CD4-positive, alpha-beta T cell (primary cell): Measurements from ENCODE around the gene VEPH1. TPM values are rescaled to one million over a fixed set of nuclear protein-coding genes. Genes with fewer than 3 reads are reported as not detected.

Experiments used
- ATAC-seq: fragments of 200-7000 bp; cut with Tn5 transposase; one replicate; pipeline ENCODE4 v1.10.0; 2022; ENCODE audit warnings: mild to moderate bottlenecking; ENCODE audit not compliant: poor library complexity
- CTCF ChIA-PET: fragments of 350-600 bp; sonication (Branson Sonifier 250); formaldehyde crosslinking; loops from one replicate; lab custom pipeline; 2021; ENCODE audit warnings: antibody characterized with exemption, inconsistent platforms; lab: Charles Lee
- POLR2A ChIA-PET: fragments of 350-600 bp; sonication (Branson Sonifier 250); formaldehyde crosslinking; loops from one replicate; lab custom pipeline; 2021; ENCODE audit warnings: antibody characterized with exemption, inconsistent platforms; lab: Charles Lee
- DNase-seq, 14 experiments: peaks; one replicate each; pipeline ENCODE4 v3.0.0-alpha.2; 2013 to 2020; ENCODE audit warnings: mixed read lengths in 2 of 14
- H3K27ac ChIP-seq, 2 donors: one replicate each; pipeline versions ENCODE4 v1.5.1 to v1.7.0; 2013; ENCODE audit warnings: low read length in 2 of 2, low read depth in 1 of 2, mild to moderate bottlenecking in 1 of 2
- H3K27me3 ChIP-seq, 2 experiments: 1 replicate in 1 of 2; 2 replicates in 1 of 2; pipeline versions ENCODE4 v1.6.1 to v1.7.0; 2013; ENCODE audit warnings: low read length in 2 of 2, control low read depth in 1 of 2, mild to moderate bottlenecking in 1 of 2, moderate library complexity in 1 of 2; ENCODE audit not compliant: insufficient read depth in 2 of 2, control insufficient read depth in 1 of 2
- H3K36me3 ChIP-seq: one replicate; pipeline ENCODE4 v1.6.1; 2013; ENCODE audit warnings: low read length, control low read depth; ENCODE audit not compliant: insufficient read depth
- H3K4me1 ChIP-seq: one replicate; pipeline ENCODE4 v1.6.1; 2013; ENCODE audit warnings: low read length, control low read depth; ENCODE audit not compliant: insufficient read depth
- H3K4me3 ChIP-seq: one replicate; pipeline ENCODE4 v1.5.1; 2013; ENCODE audit warnings: mild to moderate bottlenecking, low read length, moderate library complexity
- H3K9me3 ChIP-seq, 2 experiments: 1 replicate in 1 of 2; 2 replicates in 1 of 2; pipeline versions ENCODE4 v1.6.1 to v1.7.0; 2013; ENCODE audit warnings: low read length in 2 of 2, mild to moderate bottlenecking in 2 of 2, control low read depth in 1 of 2, moderate library complexity in 1 of 2; ENCODE audit not compliant: control insufficient read depth in 1 of 2, insufficient read depth in 1 of 2
- H3K27ac Mint-ChIP-seq: one replicate; pipeline ENCODE4 v1.8.0; 2020; ENCODE audit warnings: mixed read lengths
- H3K27me3 Mint-ChIP-seq: one replicate; pipeline ENCODE4 v1.8.0; 2021; ENCODE audit warnings: mixed read lengths
- H3K36me3 Mint-ChIP-seq: one replicate; pipeline ENCODE4 v1.8.0; 2021; ENCODE audit warnings: low read depth, mixed read lengths
- H3K4me1 Mint-ChIP-seq: one replicate; pipeline ENCODE4 v1.8.0; 2021; ENCODE audit warnings: low read depth, mixed read lengths
- H3K4me3 Mint-ChIP-seq: one replicate; pipeline ENCODE4 v1.8.0; 2020; ENCODE audit warnings: mild to moderate bottlenecking, mixed read lengths
- H3K9me3 Mint-ChIP-seq: one replicate; pipeline ENCODE4 v1.8.0; 2020; ENCODE audit warnings: mixed read lengths
- intact Hi-C, 2 experiments: fragments of 100-400 bp; cut with DNase I in 1 of 2; cut with micrococcal nuclease in 1 of 2; formaldehyde crosslinking; loops; one replicate each; pipeline versions ENCODE4 v1.15.1 to v1.9.0; 2023 to 2025; cut with DNase I, micrococcal nuclease
- total RNA-seq, 174 experiments: library from RNA in 2 of 174; stranded (reverse) in 2 of 174; gene quantifications; one replicate each; pipeline ENCODE4 v1.2.3 and lab custom pipeline; 2021 to 2026
- TF ChIP-seq, protein P1 (sequence below): fragments of 200-600 bp; IDR thresholded peaks from one replicate; pipeline ENCODE4 v1.8.0; 2022; ENCODE audit warnings: antibody characterized with exemption, mild to moderate bottlenecking

Gene VEPH1
- total RNA-seq, 2 experiments from 2014 or later, result not detected

GRCh38 chr3:157472648-157473047 is 30.6 kb downstream of the VEPH1 start:
- DNase-seq, result no peak
- H3K4me1 ChIP-seq, result no peaks in the 10 kb centered on the region
- intact Hi-C loops, result no loop called here
- CTCF ChIA-PET, result no interaction called here
- no peaks in the 10 kb centered on the region for H3K9me3 ChIP-seq
- POLR2A ChIA-PET, result no interaction called here
- no peak overlapping the region for H3K4me3 ChIP-seq
- ATAC-seq, result no peak
- TF ChIP-seq, protein P1, sequence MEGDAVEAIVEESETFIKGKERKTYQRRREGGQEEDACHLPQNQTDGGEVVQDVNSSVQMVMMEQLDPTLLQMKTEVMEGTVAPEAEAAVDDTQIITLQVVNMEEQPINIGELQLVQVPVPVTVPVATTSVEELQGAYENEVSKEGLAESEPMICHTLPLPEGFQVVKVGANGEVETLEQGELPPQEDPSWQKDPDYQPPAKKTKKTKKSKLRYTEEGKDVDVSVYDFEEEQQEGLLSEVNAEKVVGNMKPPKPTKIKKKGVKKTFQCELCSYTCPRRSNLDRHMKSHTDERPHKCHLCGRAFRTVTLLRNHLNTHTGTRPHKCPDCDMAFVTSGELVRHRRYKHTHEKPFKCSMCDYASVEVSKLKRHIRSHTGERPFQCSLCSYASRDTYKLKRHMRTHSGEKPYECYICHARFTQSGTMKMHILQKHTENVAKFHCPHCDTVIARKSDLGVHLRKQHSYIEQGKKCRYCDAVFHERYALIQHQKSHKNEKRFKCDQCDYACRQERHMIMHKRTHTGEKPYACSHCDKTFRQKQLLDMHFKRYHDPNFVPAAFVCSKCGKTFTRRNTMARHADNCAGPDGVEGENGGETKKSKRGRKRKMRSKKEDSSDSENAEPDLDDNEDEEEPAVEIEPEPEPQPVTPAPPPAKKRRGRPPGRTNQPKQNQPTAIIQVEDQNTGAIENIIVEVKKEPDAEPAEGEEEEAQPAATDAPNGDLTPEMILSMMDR, result no peak
- Mint-ChIP-seq H3K27ac (no peak overlapping the region), H3K9me3 (no peaks in the 10 kb centered on the region), H3K36me3 (no peaks in the 10 kb centered on the region), H3K4me1 (no peaks in the 10 kb centered on the region), H3K4me3 (no peak overlapping the region), H3K27me3 (no peaks in the 10 kb centered on the region)
- no peaks in the 10 kb centered on the region for H3K36me3 ChIP-seq
- H3K27me3 ChIP-seq, result no peaks in the 10 kb centered on the region
- H3K27ac ChIP-seq, result no peak overlapping the region

GRCh38 chr3:157471064-157471463 is 32.2 kb downstream of the VEPH1 start:
- Mint-ChIP-seq H3K9me3 (no peaks in the 10 kb centered on the region), H3K4me3 (no peak overlapping the region), H3K27ac (no peak overlapping the region), H3K4me1 (no peaks in the 10 kb centered on the region), H3K36me3 (no peaks in the 10 kb centered on the region), H3K27me3 (no peaks in the 10 kb centered on the region)
- no peaks in the 10 kb centered on the region for H3K4me1 ChIP-seq
- ChIA-PET POLR2A (no interaction called here), CTCF (no interaction called here)
- no peak overlapping the region for H3K4me3 ChIP-seq
- no peak overlapping the region for H3K27ac ChIP-seq
- ATAC-seq (no peak), DNase-seq (no peak)
- intact Hi-C loops, result no loop called here
- TF ChIP-seq, protein P1, result no peak
- no peaks in the 10 kb centered on the region for H3K9me3 ChIP-seq
- H3K36me3 ChIP-seq, result no peaks in the 10 kb centered on the region
- no peaks in the 10 kb centered on the region for H3K27me3 ChIP-seq

DNA sequence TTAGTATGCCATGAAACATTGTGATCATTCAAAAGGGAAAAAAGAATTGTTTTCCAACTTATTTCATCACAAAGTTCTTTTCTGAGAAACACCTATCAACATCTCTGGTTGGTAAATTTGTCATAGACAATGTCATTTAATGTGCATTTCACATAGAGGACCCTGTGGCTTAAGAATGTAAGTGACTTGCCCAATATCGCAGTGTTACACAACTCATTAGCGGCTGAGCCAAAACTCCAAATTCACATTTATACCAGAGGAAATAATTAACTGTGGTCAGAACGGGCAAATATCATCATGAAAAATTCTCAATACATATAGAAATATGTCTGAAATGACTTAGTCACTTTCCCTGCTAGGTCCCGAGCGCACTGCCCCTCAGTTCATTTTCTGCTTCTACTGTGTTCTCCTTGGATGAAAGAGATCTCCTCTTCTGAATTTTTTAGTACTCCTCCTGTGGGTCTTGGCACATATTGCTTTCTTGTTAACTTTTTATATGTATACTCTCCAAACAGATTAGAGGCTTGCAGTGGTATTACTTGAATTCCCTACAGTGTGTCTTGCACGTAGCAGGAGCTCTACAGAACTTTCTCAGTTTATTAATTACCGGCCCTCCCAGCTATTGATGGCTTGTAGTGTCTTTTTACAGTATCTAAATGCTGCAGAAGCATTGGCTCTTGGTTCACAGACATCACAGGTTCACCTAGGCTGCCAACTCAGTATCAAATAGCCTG is 33.5 kb downstream of the VEPH1 start:
- Histone ChIP-seq H3K4me3 (no peak overlapping the region), H3K27ac (no peak overlapping the region), H3K9me3 (no peaks in the 10 kb centered on the region), H3K36me3 (no peaks in the 10 kb centered on the region), H3K4me1 (no peaks in the 10 kb centered on the region), H3K27me3 (no peaks in the 10 kb centered on the region)
- DNase-seq (peak in 2 of 14 experiments; percentile 9 to 19), ATAC-seq (no peak)
- Mint-ChIP-seq H3K36me3 (no peaks in the 10 kb centered on the region), H3K9me3 (no peaks in the 10 kb centered on the region), H3K27ac (no peak overlapping the region), H3K27me3 (no peaks in the 10 kb centered on the region), H3K4me1 (no peaks in the 10 kb centered on the region), H3K4me3 (no peak overlapping the region)
- TF ChIP-seq, protein P1, result no peak
- ChIA-PET CTCF (no interaction called here), POLR2A (no interaction called here)
- intact Hi-C loops, result no loop called here
